A673 (cell line): ENCODE measurements around the gene ARG1.

Source experiments
- CTCF ChIP-seq: fragments of 300-800, 200-600 bp; sonication (generic); conservative IDR thresholded peaks from 2 replicates; pipeline ENCODE4 v1.5.1; 2017; ENCODE audit warnings: low read depth, mild to moderate bottlenecking, antibody characterized with exemption, low read length, moderate library complexity, mixed read lengths
- EZH2 ChIP-seq: fragments of 200-600 bp; sonication (generic); IDR thresholded peaks from 2 replicates; pipeline ENCODE4 v1.6.1; 2017; ENCODE audit warnings: borderline replicate concordance, low read depth, mild to moderate bottlenecking, mixed read lengths, antibody characterized with exemption, low read length; ENCODE audit not compliant: poor library complexity, severe bottlenecking

- no peak for TF ChIP-seq CTCF
- no peak for TF ChIP-seq EZH2
Observed at GRCh38 chr6:131565056-131565455, 8.0 kb upstream of the ARG1 start.
